HCT116 (cell line): ENCODE results near the gene PHTF1. TPM values are rescaled to one million over a fixed set of nuclear protein-coding genes. Genes with fewer than 3 reads are reported as not detected.
A peak's percentile ranks its signal among the peaks of the same experiment; 100 is the strongest.

Experiments
- ATAC-seq: fragments of 200-7000 bp; cut with Tn5 transposase; 2 replicates; pipeline ENCODE4 v1.9.1; 2020; ENCODE audit warnings: mild to moderate bottlenecking, moderate library complexity
- BruUV-seq: library from RNA; stranded (reverse); fragments of 400-500 nt; replicated peaks from 2 replicates; lab custom pipeline; 2021; lab: Mats Ljungman, UMichigan
- CTCF ChIA-PET: fragments of 300-600 bp; sonication (Branson Sonifier 250); formaldehyde crosslinking; loops from one replicate; lab custom pipeline; 2021; ENCODE audit warnings: antibody characterized with exemption; lab: Charles Lee
- POLR2A ChIA-PET: fragments of 300-600, 350-600 bp; sonication (Branson Sonifier 250); formaldehyde crosslinking; loops from one replicate; lab custom pipeline; 2021; ENCODE audit warnings: antibody characterized with exemption; lab: Charles Lee
- RAD21 ChIA-PET, 2 experiments: fragments of 300-600 bp; sonication (Branson Sonifier 250); formaldehyde crosslinking; loops; one replicate each; lab custom pipeline; 2023; ENCODE audit warnings: low total read pairs in 2 of 2; ENCODE audit not compliant: uncharacterized antibody in 2 of 2, unreplicated experiment in 2 of 2, low non-redundant PET in 1 of 2; lab: Charles Lee
- DNase-seq: peaks from one replicate; pipeline ENCODE4 v3.0.0-alpha.2; 2010; ENCODE audit warnings: low read depth, low spot score
- H2AFZ ChIP-seq: fragments of 200-600 bp; shearing (Covaris generic), sonication (generic); 2 replicates; pipeline ENCODE4 v1.6.1; 2017; ENCODE audit warnings: low read depth, mixed run types, mixed read lengths, antibody characterized with exemption, low read length; ENCODE audit not compliant: poor library complexity, severe bottlenecking
- H3K27ac ChIP-seq: 2 replicates; pipeline ENCODE4 v1.5.1; 2012; ENCODE audit warnings: low read depth, low read length
- H3K27me3 ChIP-seq: fragments of 200-600 bp; sonication (generic); 2 replicates; pipeline ENCODE4 v1.6.1; 2016; ENCODE audit warnings: mixed run types, low read length, mixed read lengths; ENCODE audit not compliant: insufficient read depth
- H3K36me3 ChIP-seq, 2 experiments: fragments of 200-500 bp in 1 of 2; fragments of 200-600 bp in 1 of 2; sonication (Bioruptor generic) in 1 of 2; sonication (generic) in 1 of 2; 2 replicates each; pipeline versions ENCODE4 v1.5.1 to v1.6.1; 2014 to 2016; ENCODE audit warnings: low read length in 2 of 2, inconsistent platforms in 1 of 2, mixed read lengths in 1 of 2, mixed run types in 1 of 2; ENCODE audit not compliant: insufficient read depth in 2 of 2, control insufficient read depth in 1 of 2
- H3K4me1 ChIP-seq, 2 experiments: fragments of 200-600 bp in 1 of 2; sonication (generic) in 1 of 2; 2 replicates each; pipeline versions ENCODE4 v1.5.1 to v1.6.1; 2012 to 2017; ENCODE audit warnings: low read length in 2 of 2, inconsistent platforms in 1 of 2, mild to moderate bottlenecking in 1 of 2, mixed read lengths in 1 of 2, mixed run types in 1 of 2, moderate library complexity in 1 of 2; ENCODE audit not compliant: insufficient read depth in 2 of 2, control insufficient read depth in 1 of 2
- H3K4me2 ChIP-seq: fragments of 200-600 bp; sonication (generic); 2 replicates; pipeline ENCODE4 v1.6.1; 2017; ENCODE audit warnings: mixed run types, low read length, mixed read lengths
- H3K4me3 ChIP-seq, 2 experiments: fragments of 200-600 bp in 1 of 2; sonication (generic) in 1 of 2; replicated peaks in 1 of 2; 2 replicates each; pipeline ENCODE4 v1.5.1; 2011 to 2016; ENCODE audit warnings: low read length in 2 of 2, control low read depth in 1 of 2, low read depth in 1 of 2, mild to moderate bottlenecking in 1 of 2, mixed read lengths in 1 of 2, mixed run types in 1 of 2
- H3K79me2 ChIP-seq: fragments of 200-600 bp; sonication (generic); 2 replicates; pipeline ENCODE4 v1.6.1; 2017; ENCODE audit warnings: mild to moderate bottlenecking, mixed run types, low read length, moderate library complexity, mixed read lengths; ENCODE audit not compliant: insufficient read depth
- H3K9ac ChIP-seq: fragments of 200-600 bp; sonication (generic); 2 replicates; pipeline ENCODE4 v1.6.1; 2016; ENCODE audit warnings: low read length, mixed read lengths
- H3K9me2 ChIP-seq: fragments of 200-600 bp; sonication (generic), shearing (Covaris generic); 2 replicates; pipeline ENCODE4 v1.6.1; 2017; ENCODE audit warnings: mixed run types, mild to moderate bottlenecking, moderate library complexity; ENCODE audit not compliant: insufficient read depth
- H3K9me3 ChIP-seq, 2 experiments: fragments of 200-500 bp in 1 of 2; fragments of 200-600 bp in 1 of 2; sonication (Bioruptor generic) in 1 of 2; sonication (generic) in 1 of 2; 2 replicates each; pipeline ENCODE4 v1.6.1; 2014 to 2017; ENCODE audit warnings: low read length in 2 of 2, mixed read lengths in 2 of 2, inconsistent platforms in 1 of 2, low read depth in 1 of 2, mild to moderate bottlenecking in 1 of 2, mixed run types in 1 of 2, moderate library complexity in 1 of 2; ENCODE audit not compliant: control insufficient read depth in 1 of 2, insufficient read depth in 1 of 2
- H4K20me1 ChIP-seq: fragments of 200-600 bp; sonication (generic), shearing (Covaris generic); 2 replicates; pipeline ENCODE4 v1.6.1; 2017; ENCODE audit warnings: mixed run types, mild to moderate bottlenecking, moderate library complexity; ENCODE audit not compliant: insufficient read depth
- CBX3 ChIP-seq: IDR thresholded peaks from 2 replicates; pipeline ENCODE4 v1.6.1; 2012; ENCODE audit warnings: low read depth
- CEBPB ChIP-seq: IDR thresholded peaks from 2 replicates; pipeline ENCODE4 v1.6.1; 2012; ENCODE audit warnings: low read depth
- EGR1 ChIP-seq: IDR thresholded peaks from 2 replicates; pipeline ENCODE4 v1.6.1; 2012; ENCODE audit warnings: low read depth
- ELF1 ChIP-seq: IDR thresholded peaks from 2 replicates; pipeline ENCODE4 v1.6.1; 2012; ENCODE audit warnings: low read depth, borderline replicate concordance
- JUND ChIP-seq: IDR thresholded peaks from 2 replicates; pipeline ENCODE4 v1.6.1; 2012
- POLR2A ChIP-seq: IDR thresholded peaks from 2 replicates; pipeline ENCODE4 v1.7.0; 2011; ENCODE audit warnings: borderline replicate concordance; ENCODE audit not compliant: insufficient read depth, insufficient read length; ENCODE audit errors: extremely low read depth
- TCF7L2 ChIP-seq: IDR thresholded peaks from 2 replicates; pipeline ENCODE4 v1.7.0; 2011; ENCODE audit warnings: borderline replicate concordance, inconsistent platforms; ENCODE audit not compliant: insufficient read depth, insufficient read length; ENCODE audit errors: extremely low read depth
- YY1 ChIP-seq: IDR thresholded peaks from 2 replicates; pipeline ENCODE4 v1.6.1; 2011; ENCODE audit warnings: low read length, low read depth, moderate library complexity, mild to moderate bottlenecking; ENCODE audit not compliant: insufficient replicate concordance; ENCODE audit errors: extremely low read depth
- ZFX ChIP-seq: fragments of 450-650 bp; IDR thresholded peaks from 2 replicates; pipeline ENCODE4 v1.6.1; 2017
- intact Hi-C: fragments of 100-400 bp; cut with micrococcal nuclease; formaldehyde crosslinking; loops from 2 replicates; pipeline ENCODE4 v1.10.0; 2022
- total RNA-seq: library from RNA; stranded (reverse); gene quantifications from one replicate; pipeline ENCODE4 v1.2.1, GENCODE V29; 2021; ENCODE audit not compliant: unreplicated experiment

The PHTF1 gene
- total RNA-seq, 1 experiment from 2014 or later: 11.4 TPM

GRCh38 chr1:113759333-113760101 is at the start of gene PHTF1 (continued):
- no peak for TF ChIP-seq TCF7L2
- peak; percentile 37 for TF ChIP-seq ELF1
- TF ChIP-seq ZFX: peak; percentile 79
- TF ChIP-seq EGR1: no peak
- peak; percentile 72 for TF ChIP-seq POLR2A
- TF ChIP-seq CBX3: no peak
- TF ChIP-seq CEBPB: no peak

GRCh38 chr1:113808450-113809195 is 49.3 kb upstream of the PHTF1 start:
- no peak overlapping the region for H3K4me3 ChIP-seq
- no peak for TF ChIP-seq YY1
- no peak for TF ChIP-seq JUND
- TF ChIP-seq ZFX: no peak
- TF ChIP-seq TCF7L2: no peak
- TF ChIP-seq EGR1: no peak
- peaks cover 26 to 42% of the 10 kb centered on the region in 2 experiments for H3K4me1 ChIP-seq
- intact Hi-C loops: no loop called here
- H3K79me2 ChIP-seq: peaks cover 80% of the 10 kb centered on the region
- POLR2A ChIA-PET: no interaction called here
- no peaks in the 10 kb centered on the region for H3K9me2 ChIP-seq
- no peak overlapping the region for H3K27ac ChIP-seq
- RAD21 ChIA-PET: no interaction called here
- CTCF ChIA-PET: interaction anchor here (0.7 kb wide), 1 partner anchor 440 kb away, joined by 3 read pairs; no protein-coding TSS in a partner anchor
- H3K4me2 ChIP-seq: no peak overlapping the region
- H3K9me3 ChIP-seq: no peaks in the 10 kb centered on the region
- H3K36me3 ChIP-seq: no peaks in the 10 kb centered on the region
- H3K9ac ChIP-seq: no peak overlapping the region
- no peaks in the 10 kb centered on the region for H4K20me1 ChIP-seq
- no TSS peak for BruUV-seq
- H2AFZ ChIP-seq: no peak overlapping the region
- no peak for DNase-seq
- no peak for ATAC-seq
- no peaks in the 10 kb centered on the region for H3K27me3 ChIP-seq
